Skeletal muscle tissue (tissue), 4 donors: ENCODE data around the gene PRXL2A. TPM values are rescaled to one million over a fixed set of nuclear protein-coding genes. Genes with fewer than 3 reads are reported as not detected.
A peak's percentile ranks its signal among the peaks of the same experiment; 100 is the strongest.

Experiments used
- H3K27ac ChIP-seq: one replicate; pipeline ENCODE4 v1.7.0; 2013; ENCODE audit warnings: mild to moderate bottlenecking, low read depth, low read length, inconsistent platforms
- H3K27me3 ChIP-seq, 3 donors: one replicate each; pipeline ENCODE4 v1.7.0; 2013; ENCODE audit warnings: low read length in 3 of 3; ENCODE audit not compliant: control insufficient read depth in 3 of 3, insufficient read depth in 3 of 3
- H3K36me3 ChIP-seq, 3 donors: one replicate each; pipeline ENCODE4 v1.7.0; 2013; ENCODE audit warnings: low read length in 3 of 3; ENCODE audit not compliant: control insufficient read depth in 3 of 3, insufficient read depth in 3 of 3
- H3K4me1 ChIP-seq, 3 donors: one replicate each; pipeline ENCODE4 v1.7.0; 2013; ENCODE audit warnings: low read length in 3 of 3, mild to moderate bottlenecking in 3 of 3; ENCODE audit not compliant: control insufficient read depth in 3 of 3, insufficient read depth in 3 of 3
- H3K4me3 ChIP-seq, 3 donors: one replicate each; pipeline ENCODE4 v1.7.0; 2013; ENCODE audit warnings: low read length in 3 of 3
- H3K9ac ChIP-seq, 3 donors: one replicate each; pipeline ENCODE4 v1.7.0; 2013; ENCODE audit warnings: low read length in 3 of 3, mild to moderate bottlenecking in 3 of 3, moderate library complexity in 2 of 3, low read depth in 1 of 3
- H3K9me3 ChIP-seq, 3 donors: one replicate each; pipeline ENCODE4 v1.7.0; 2013; ENCODE audit warnings: low read length in 3 of 3; ENCODE audit not compliant: control insufficient read depth in 3 of 3
- total RNA-seq: library from RNA; depleted of rRNA; stranded (reverse); fragments of >200 nt; gene quantifications from one replicate; pipeline ENCODE4 v1.2.3, GENCODE V29; 2014
- donor health status: Osteomylitis.

The PRXL2A gene
- total RNA-seq, 1 donor from 2014 or later: 19.3 TPM

GRCh38 chr10:80480852-80481251 is 72.5 kb downstream of the PRXL2A start:
- H3K27ac ChIP-seq: no peak overlapping the region
- peaks cover 0 to 3% (median 0%) of the 10 kb centered on the region in 3 donors for H3K9me3 ChIP-seq
- H3K4me1 ChIP-seq: peaks cover 7 to 16% (median 13%) of the 10 kb centered on the region in 3 donors

GRCh38 chr10:80484243-80484642 is 75.9 kb downstream of the PRXL2A start:
- no peak overlapping the region for H3K27ac ChIP-seq
- no peaks in the 10 kb centered on the region for H3K27me3 ChIP-seq
- H3K9me3 ChIP-seq: no peaks in the 10 kb centered on the region
- H3K36me3 ChIP-seq: peaks cover 2% of the 10 kb centered on the region in 3 donors
- peaks cover 28 to 38% (median 29%) of the 10 kb centered on the region in 3 donors for H3K4me1 ChIP-seq
- no peak overlapping the region for H3K4me3 ChIP-seq
- no peak overlapping the region for H3K9ac ChIP-seq

More at GRCh38 chr10:80480852-80481251, 72.5 kb downstream of the PRXL2A start:
- Histone ChIP-seq H3K36me3 (peaks cover 0 to 5% (median 2%) of the 10 kb centered on the region in 3 donors), H3K27me3 (no peaks in the 10 kb centered on the region), H3K4me3 (no peak overlapping the region), H3K9ac (no peak overlapping the region)

GRCh38 chr10:80484676-80485075 is 76.3 kb downstream of the PRXL2A start:
- Histone ChIP-seq H3K36me3 (peaks cover 3 to 6% (median 6%) of the 10 kb centered on the region in 3 donors), H3K9me3 (no peaks in the 10 kb centered on the region), H3K4me1 (peaks cover 28 to 38% (median 32%) of the 10 kb centered on the region in 3 donors), H3K4me3 (no peak overlapping the region), H3K9ac (no peak overlapping the region), H3K27ac (no peak overlapping the region), H3K27me3 (no peaks in the 10 kb centered on the region)

- no peaks in the 10 kb centered on the region for H3K27me3 ChIP-seq
- H3K9me3 ChIP-seq: no peaks in the 10 kb centered on the region
- H3K27ac ChIP-seq: no peak overlapping the region
- peaks cover 28 to 38% (median 32%) of the 10 kb centered on the region in 3 donors for H3K4me1 ChIP-seq
- no peak overlapping the region for H3K9ac ChIP-seq
- H3K36me3 ChIP-seq: peaks cover 8 to 11% (median 10%) of the 10 kb centered on the region in 3 donors
- H3K4me3 ChIP-seq: no peak overlapping the region
These were observed 77.0 kb downstream of the PRXL2A start for GRCh38 chr10:80485076-80485945.

GRCh38 chr10:80485946-80486764 is 77.8 kb downstream of the PRXL2A start:
- Histone ChIP-seq H3K27ac (peak overlapping the region; percentile 28), H3K4me3 (no peak overlapping the region), H3K36me3 (peaks cover 10 to 19% (median 13%) of the 10 kb centered on the region in 3 donors), H3K4me1 (peaks cover 32 to 40% (median 37%) of the 10 kb centered on the region in 3 donors), H3K9me3 (no peaks in the 10 kb centered on the region), H3K9ac (no peak overlapping the region), H3K27me3 (no peaks in the 10 kb centered on the region)

Other genes with a start within 250 kb of the PRXL2A start
- gene ANXA11, start 203.0 kb upstream of the PRXL2A start, total RNA-seq: 29.7 TPM
- not detected for gene MAT1A, start 118.9 kb upstream of the PRXL2A start, total RNA-seq
- gene DYDC1, start 51.8 kb upstream of the PRXL2A start, total RNA-seq: not detected
- not detected for gene DYDC2, start 51.8 kb upstream of the PRXL2A start, total RNA-seq
- 6.3 TPM for gene TSPAN14, start 45.8 kb downstream of the PRXL2A start, total RNA-seq
- gene SH2D4B, start 129.4 kb downstream of the PRXL2A start, total RNA-seq: under 0.01 TPM